ENCODE measurements around the gene OR4D2. TPM values are rescaled to one million over a fixed set of nuclear protein-coding genes. Genes with fewer than 3 reads are reported as not detected.

The OR4D2 gene
- total and polyA plus RNA-seq, 2 of the 13 experiments (the other 11 are each of a cell fraction or from before 2014, with no cell fraction given), result not detected

DNA sequence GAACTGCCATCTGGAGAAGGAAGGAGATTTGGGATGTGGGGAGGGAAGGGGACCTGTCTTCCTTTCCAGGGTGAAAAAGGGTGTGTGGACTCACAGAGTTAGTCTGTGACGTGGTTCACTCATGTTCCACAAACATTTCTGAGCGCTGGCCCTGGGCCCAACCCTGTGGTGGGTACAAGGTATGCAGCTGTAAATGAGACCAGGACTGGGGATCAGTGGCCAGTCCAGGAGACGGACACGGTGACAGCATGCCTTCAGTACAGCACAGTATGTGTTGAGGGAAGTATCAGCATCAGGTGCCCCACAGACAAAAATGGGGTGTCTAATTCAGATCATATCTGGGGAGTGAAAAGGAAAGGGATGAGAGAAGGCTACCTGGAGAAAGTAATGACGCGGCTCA lies 20.3 kb downstream of the OR4D2 start:
- no peak for FAIRE-seq
- intact Hi-C loops (cut with micrococcal nuclease; ENCODE audit: unreplicated experiment) (no loop called here), in situ Hi-C loops (cut with HindIII; ENCODE audit: extremely low pct_ligation_motif_present, low pct_unique_long_range_greater_than_20kb) (no loop called here)
- BruUV-seq (replicated peaks), result no TSS peak
- no peak for DNase-seq (ENCODE audit: low spot score)
- TF ChIP-seq ADNP (CRISPR knock-in tag; IDR thresholded peaks at IDR 0.05) (no peak), ZNF296 (CRISPR knock-in tag; conservative IDR thresholded peaks at IDR 0.05) (no peak), PITX1 (CRISPR knock-in tag; IDR thresholded peaks at IDR 0.05) (no peak), TCF7 (IDR thresholded peaks at IDR 0.05; ENCODE audit: low read depth) (no peak), TBX2 (CRISPR knock-in tag; IDR thresholded peaks at IDR 0.05; ENCODE audit: borderline replicate concordance) (no peak), ZBTB8A (CRISPR knock-in tag; IDR thresholded peaks at IDR 0.05; ENCODE audit: borderline replicate concordance, low read depth) (no peak), MTA1 (CRISPR knock-in tag; IDR thresholded peaks at IDR 0.05; ENCODE audit: borderline replicate concordance) (no peak), SRSF9 (IDR thresholded peaks at IDR 0.05; ENCODE audit: borderline replicate concordance, insufficient read depth, low read depth, low read length, poor library complexity, severe bottlenecking) (no peak), ESRRA (CRISPR knock-in tag; IDR thresholded peaks at IDR 0.05; ENCODE audit: low read depth) (no peak), MAFF (IDR thresholded peaks at IDR 0.05; ENCODE audit: low read depth, low read length) (no peak), ZNF180 (CRISPR knock-in tag; IDR thresholded peaks at IDR 0.05; ENCODE audit: borderline replicate concordance, low read depth) (no peak), ZNF12 (CRISPR knock-in tag; IDR thresholded peaks at IDR 0.05) (no peak), ZNF589 (CRISPR knock-in tag; conservative IDR thresholded peaks at IDR 0.05) (no peak), ZNF556 (CRISPR knock-in tag; IDR thresholded peaks at IDR 0.05; ENCODE audit: borderline replicate concordance) (no peak)
- TF ChIP-seq, protein P1, sequence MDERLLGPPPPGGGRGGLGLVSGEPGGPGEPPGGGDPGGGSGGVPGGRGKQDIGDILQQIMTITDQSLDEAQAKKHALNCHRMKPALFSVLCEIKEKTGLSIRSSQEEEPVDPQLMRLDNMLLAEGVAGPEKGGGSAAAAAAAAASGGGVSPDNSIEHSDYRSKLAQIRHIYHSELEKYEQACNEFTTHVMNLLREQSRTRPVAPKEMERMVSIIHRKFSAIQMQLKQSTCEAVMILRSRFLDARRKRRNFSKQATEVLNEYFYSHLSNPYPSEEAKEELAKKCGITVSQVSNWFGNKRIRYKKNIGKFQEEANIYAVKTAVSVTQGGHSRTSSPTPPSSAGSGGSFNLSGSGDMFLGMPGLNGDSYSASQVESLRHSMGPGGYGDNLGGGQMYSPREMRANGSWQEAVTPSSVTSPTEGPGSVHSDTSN (CRISPR knock-in tag; IDR thresholded peaks at IDR 0.05), result no peak
- TF ChIP-seq, protein P2, sequence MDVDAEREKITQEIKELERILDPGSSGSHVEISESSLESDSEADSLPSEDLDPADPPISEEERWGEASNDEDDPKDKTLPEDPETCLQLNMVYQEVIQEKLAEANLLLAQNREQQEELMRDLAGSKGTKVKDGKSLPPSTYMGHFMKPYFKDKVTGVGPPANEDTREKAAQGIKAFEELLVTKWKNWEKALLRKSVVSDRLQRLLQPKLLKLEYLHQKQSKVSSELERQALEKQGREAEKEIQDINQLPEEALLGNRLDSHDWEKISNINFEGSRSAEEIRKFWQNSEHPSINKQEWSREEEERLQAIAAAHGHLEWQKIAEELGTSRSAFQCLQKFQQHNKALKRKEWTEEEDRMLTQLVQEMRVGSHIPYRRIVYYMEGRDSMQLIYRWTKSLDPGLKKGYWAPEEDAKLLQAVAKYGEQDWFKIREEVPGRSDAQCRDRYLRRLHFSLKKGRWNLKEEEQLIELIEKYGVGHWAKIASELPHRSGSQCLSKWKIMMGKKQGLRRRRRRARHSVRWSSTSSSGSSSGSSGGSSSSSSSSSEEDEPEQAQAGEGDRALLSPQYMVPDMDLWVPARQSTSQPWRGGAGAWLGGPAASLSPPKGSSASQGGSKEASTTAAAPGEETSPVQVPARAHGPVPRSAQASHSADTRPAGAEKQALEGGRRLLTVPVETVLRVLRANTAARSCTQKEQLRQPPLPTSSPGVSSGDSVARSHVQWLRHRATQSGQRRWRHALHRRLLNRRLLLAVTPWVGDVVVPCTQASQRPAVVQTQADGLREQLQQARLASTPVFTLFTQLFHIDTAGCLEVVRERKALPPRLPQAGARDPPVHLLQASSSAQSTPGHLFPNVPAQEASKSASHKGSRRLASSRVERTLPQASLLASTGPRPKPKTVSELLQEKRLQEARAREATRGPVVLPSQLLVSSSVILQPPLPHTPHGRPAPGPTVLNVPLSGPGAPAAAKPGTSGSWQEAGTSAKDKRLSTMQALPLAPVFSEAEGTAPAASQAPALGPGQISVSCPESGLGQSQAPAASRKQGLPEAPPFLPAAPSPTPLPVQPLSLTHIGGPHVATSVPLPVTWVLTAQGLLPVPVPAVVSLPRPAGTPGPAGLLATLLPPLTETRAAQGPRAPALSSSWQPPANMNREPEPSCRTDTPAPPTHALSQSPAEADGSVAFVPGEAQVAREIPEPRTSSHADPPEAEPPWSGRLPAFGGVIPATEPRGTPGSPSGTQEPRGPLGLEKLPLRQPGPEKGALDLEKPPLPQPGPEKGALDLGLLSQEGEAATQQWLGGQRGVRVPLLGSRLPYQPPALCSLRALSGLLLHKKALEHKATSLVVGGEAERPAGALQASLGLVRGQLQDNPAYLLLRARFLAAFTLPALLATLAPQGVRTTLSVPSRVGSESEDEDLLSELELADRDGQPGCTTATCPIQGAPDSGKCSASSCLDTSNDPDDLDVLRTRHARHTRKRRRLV (CRISPR knock-in tag; IDR thresholded peaks at IDR 0.05), result no peak
- TF ChIP-seq, protein P3, sequence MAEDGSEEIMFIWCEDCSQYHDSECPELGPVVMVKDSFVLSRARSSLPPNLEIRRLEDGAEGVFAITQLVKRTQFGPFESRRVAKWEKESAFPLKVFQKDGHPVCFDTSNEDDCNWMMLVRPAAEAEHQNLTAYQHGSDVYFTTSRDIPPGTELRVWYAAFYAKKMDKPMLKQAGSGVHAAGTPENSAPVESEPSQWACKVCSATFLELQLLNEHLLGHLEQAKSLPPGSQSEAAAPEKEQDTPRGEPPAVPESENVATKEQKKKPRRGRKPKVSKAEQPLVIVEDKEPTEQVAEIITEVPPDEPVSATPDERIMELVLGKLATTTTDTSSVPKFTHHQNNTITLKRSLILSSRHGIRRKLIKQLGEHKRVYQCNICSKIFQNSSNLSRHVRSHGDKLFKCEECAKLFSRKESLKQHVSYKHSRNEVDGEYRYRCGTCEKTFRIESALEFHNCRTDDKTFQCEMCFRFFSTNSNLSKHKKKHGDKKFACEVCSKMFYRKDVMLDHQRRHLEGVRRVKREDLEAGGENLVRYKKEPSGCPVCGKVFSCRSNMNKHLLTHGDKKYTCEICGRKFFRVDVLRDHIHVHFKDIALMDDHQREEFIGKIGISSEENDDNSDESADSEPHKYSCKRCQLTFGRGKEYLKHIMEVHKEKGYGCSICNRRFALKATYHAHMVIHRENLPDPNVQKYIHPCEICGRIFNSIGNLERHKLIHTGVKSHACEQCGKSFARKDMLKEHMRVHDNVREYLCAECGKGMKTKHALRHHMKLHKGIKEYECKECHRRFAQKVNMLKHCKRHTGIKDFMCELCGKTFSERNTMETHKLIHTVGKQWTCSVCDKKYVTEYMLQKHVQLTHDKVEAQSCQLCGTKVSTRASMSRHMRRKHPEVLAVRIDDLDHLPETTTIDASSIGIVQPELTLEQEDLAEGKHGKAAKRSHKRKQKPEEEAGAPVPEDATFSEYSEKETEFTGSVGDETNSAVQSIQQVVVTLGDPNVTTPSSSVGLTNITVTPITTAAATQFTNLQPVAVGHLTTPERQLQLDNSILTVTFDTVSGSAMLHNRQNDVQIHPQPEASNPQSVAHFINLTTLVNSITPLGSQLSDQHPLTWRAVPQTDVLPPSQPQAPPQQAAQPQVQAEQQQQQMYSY (CRISPR knock-in tag; IDR thresholded peaks at IDR 0.05), result no peak
- ChIA-PET POLR2A (no interaction called here), CTCF (ENCODE audit: low intra/inter-chr PET ratio, low total read pairs) (no interaction called here)
- Histone ChIP-seq H3K36me3 (replicated peaks in 1 of 2; ENCODE audit: control insufficient read depth in 1 of 2, insufficient read depth in 2 of 2, low read length in 2 of 2) (no peaks in the 10 kb centered on the region), H3K27me3 (ENCODE audit: control insufficient read depth in 1 of 2, insufficient read depth in 2 of 2, low read length in 2 of 2) (peaks cover 0 to 31% of the 10 kb centered on the region in 2 experiments; a peak in 3 of 5 replicates), H3K9ac (ENCODE audit: insufficient read depth, low read depth, low read length) (no peak overlapping the region), H3K9me3 (ENCODE audit: low read length) (no peaks in the 10 kb centered on the region), H3K4me1 (ENCODE audit: insufficient read depth, low read length) (no peaks in the 10 kb centered on the region), H3K4me3 (replicated peaks in 1 of 3; ENCODE audit: insufficient read depth in 1 of 3, low read depth in 2 of 3, low read length in 3 of 3) (no peak overlapping the region), H4K20me1 (ENCODE audit: insufficient read depth, low read length) (no peaks in the 10 kb centered on the region), H3K79me2 (ENCODE audit: insufficient read depth, low read length) (no peaks in the 10 kb centered on the region), H3K27ac (ENCODE audit: extremely low read length, insufficient read depth, low read length) (no peak overlapping the region), H2AFZ (ENCODE audit: low read length) (no peak overlapping the region), H3K4me2 (ENCODE audit: low read depth, low read length) (no peak overlapping the region)
- ATAC-seq, result no peak
- 28% methylated on average over 6 of the region's 6 CpGs for WGBS (ENCODE audit: low lambda C conversion rate)

Measured in HepG2 (cell line).